Kidney epithelial cell (primary cell): ENCODE data around the gene MAEA. TPM values are rescaled to one million over a fixed set of nuclear protein-coding genes. Genes with fewer than 3 reads are reported as not detected.

ENCODE experiments used
- DNase-seq: peaks from one replicate; pipeline ENCODE4 v3.0.0-alpha.2; 2010; ENCODE audit warnings: low read depth
- H3K27me3 ChIP-seq: 2 replicates; pipeline ENCODE4 v1.6.0; 2011; ENCODE audit warnings: low read length; ENCODE audit not compliant: control insufficient read depth, insufficient read depth
- H3K36me3 ChIP-seq: 2 replicates; pipeline ENCODE4 v1.5.1; 2011; ENCODE audit warnings: low read length; ENCODE audit not compliant: control insufficient read depth, insufficient read depth
- H3K4me3 ChIP-seq: 2 replicates; pipeline ENCODE4 v1.5.1; 2011; ENCODE audit warnings: low read depth, mild to moderate bottlenecking, control low read depth, low read length
- CTCF ChIP-seq: IDR thresholded peaks from 2 replicates; pipeline ENCODE4 v1.5.1; 2011; ENCODE audit warnings: mild to moderate bottlenecking, moderate library complexity, low read length, control low read depth, inconsistent platforms; ENCODE audit not compliant: insufficient read depth, poor library complexity, severe bottlenecking
- total RNA-seq: library from RNA; depleted of rRNA; stranded (reverse); fragments of >200 nt; gene quantifications from 2 replicates; pipeline ENCODE4 v1.2.3, GENCODE V29; 2015

Gene MAEA
- total RNA-seq, 1 donor from 2014 or later = 79.1 TPM

GRCh38 chr4:1248245-1249147 lies 41.2 kb upstream of the MAEA start, which contains the start of gene CTBP1:
TSS of gene CTBP1 (minus strand) at chr4:1249130. CDS start at chr4:1241331, 7,799 bp downstream.
- DNase-seq = no peak
- H3K4me3 ChIP-seq = peak within 1 kb of the TSS; percentile 81
- no peaks in the 10 kb centered on the region for H3K27me3 ChIP-seq
- H3K36me3 ChIP-seq = peaks cover 1% of the 10 kb centered on the region
- TF ChIP-seq CTCF = no peak

GRCh38 chr4:1249148-1249730 lies 40.5 kb upstream of the MAEA start:
- no peak for DNase-seq
- TF ChIP-seq CTCF = no peak
- no peaks in the 10 kb centered on the region for H3K27me3 ChIP-seq
- H3K4me3 ChIP-seq = peak overlapping the region; percentile 51
- H3K36me3 ChIP-seq = peaks cover 1% of the 10 kb centered on the region

GRCh38 chr4:1249731-1250526 lies 39.8 kb upstream of the MAEA start:
- no peak for DNase-seq
- Histone ChIP-seq H3K27me3 (no peaks in the 10 kb centered on the region), H3K36me3 (peaks cover 1% of the 10 kb centered on the region), H3K4me3 (peak overlapping the region; percentile 51)
- no peak for TF ChIP-seq CTCF

- H3K36me3 ChIP-seq = peaks cover 1% of the 10 kb centered on the region
- no peak for TF ChIP-seq CTCF
- no peak for DNase-seq
- H3K27me3 ChIP-seq = no peaks in the 10 kb centered on the region
- no peak overlapping the region for H3K4me3 ChIP-seq
These were observed 39.2 kb upstream of the MAEA start for GRCh38 chr4:1250527-1250812.

- Histone ChIP-seq H3K36me3 (peaks cover 1% of the 10 kb centered on the region), H3K4me3 (no peak overlapping the region), H3K27me3 (no peaks in the 10 kb centered on the region)
- no peak for TF ChIP-seq CTCF
- DNase-seq = no peak
These were observed 38.5 kb upstream of the MAEA start for GRCh38 chr4:1250921-1251772.
